Kidney (tissue), 14 donors: ENCODE results near the gene PLEKHG4. TPM values are rescaled to one million over a fixed set of nuclear protein-coding genes. Genes with fewer than 3 reads are reported as not detected.

Experiments
- DNase-seq, 5 donors: peaks; one replicate each; pipeline ENCODE4 v3.0.0-alpha.2; 2013 to 2020
- FAIRE-seq: peaks from 2 replicates; lab custom pipeline; 2012; peaks lifted over from hg19 to GRCh38; lab: Jason Lieb, UNC
- H3K27ac ChIP-seq, 2 donors: one replicate each; pipeline ENCODE4 v1.7.0; 2013; ENCODE audit warnings: low read depth in 2 of 2, low read length in 2 of 2, inconsistent platforms in 1 of 2
- H3K27me3 ChIP-seq: one replicate; pipeline ENCODE4 v1.7.1; 2013; ENCODE audit warnings: low read length, inconsistent platforms; ENCODE audit not compliant: control insufficient read depth, insufficient read depth
- H3K36me3 ChIP-seq, 3 donors: one replicate each; pipeline versions ENCODE4 v1.7.0 to v1.7.1; 2013; ENCODE audit warnings: low read length in 3 of 3, control low read depth in 1 of 3, inconsistent platforms in 1 of 3; ENCODE audit not compliant: insufficient read depth in 3 of 3, control insufficient read depth in 2 of 3
- H3K4me1 ChIP-seq, 3 donors: one replicate each; pipeline versions ENCODE4 v1.7.0 to v1.7.1; 2013; ENCODE audit warnings: low read length in 3 of 3, inconsistent platforms in 1 of 3, low read depth in 1 of 3; ENCODE audit not compliant: control insufficient read depth in 2 of 3, insufficient read depth in 2 of 3
- H3K4me3 ChIP-seq, 3 donors: one replicate each; pipeline versions ENCODE4 v1.7.0 to v1.8.1; 2013; ENCODE audit warnings: low read length in 3 of 3, control low read depth in 1 of 3, inconsistent platforms in 1 of 3
- H3K9ac ChIP-seq, 3 donors: one replicate each; pipeline versions ENCODE4 v1.7.0 to v1.7.1; 2013; ENCODE audit warnings: low read length in 3 of 3, control low read depth in 1 of 3, inconsistent platforms in 1 of 3
- H3K9me3 ChIP-seq, 3 donors: one replicate each; pipeline versions ENCODE4 v1.7.0 to v1.7.1; 2013; ENCODE audit warnings: low read length in 3 of 3, control low read depth in 1 of 3, inconsistent platforms in 1 of 3; ENCODE audit not compliant: control insufficient read depth in 2 of 3, insufficient read depth in 1 of 3
- intact Hi-C: fragments of 100-400 bp; cut with DNase I; formaldehyde crosslinking; loops from one replicate; pipeline ENCODE4 v1.11.1; 2022
- polyA plus RNA-seq: library from polyadenylated mRNA; stranded (reverse); fragments of 350-450 nt; fragmentation: Illumina TruSeq; extraction: RNeasy Lipid Tissue Mini Kit (QIAGEN cat#74804); gene quantifications from one replicate; pipeline ENCODE4 v1.2.3, GENCODE V29; 2014; ENCODE audit warnings: low read depth, low replicate concordance; ENCODE audit not compliant: insufficient read depth
- total RNA-seq: library from RNA; stranded (reverse); fragmentation: NEBNext Ultra II Directional; extraction: Animal tissue kit (Norgen Biotek cat#: 25700); gene quantifications from one replicate; pipeline ENCODE4 v1.2.1, GENCODE V29; 2021
- TF ChIP-seq, protein P1 (sequence below): IDR thresholded peaks from 3 replicates; pipeline ENCODE4 v1.5.1; 2012; ENCODE audit warnings: mild to moderate bottlenecking, moderate library complexity, borderline replicate concordance; ENCODE audit not compliant: insufficient read depth; ENCODE audit errors: extremely low read depth
- donor health status: control.
- donor health status: control.
- donor health status: control.
- donor health status: control.
- donor health status: control.
- donor health status: DM: yes; HTN: yes; CAD: no.
- donor health status: Normal renal cell carcinoma (clear cell type).

PLEKHG4 gene
- total and polyA plus RNA-seq, 2 donors from 2014 or later, result 2.6 to 10.1 TPM

- Histone ChIP-seq H3K27ac (no peak overlapping the region), H3K27me3 (no peaks in the 10 kb centered on the region), H3K4me1 (no peaks in the 10 kb centered on the region), H3K9ac (no peak overlapping the region), H3K36me3 (no peaks in the 10 kb centered on the region), H3K9me3 (no peaks in the 10 kb centered on the region), H3K4me3 (no peak overlapping the region)
- TF ChIP-seq, protein P1, sequence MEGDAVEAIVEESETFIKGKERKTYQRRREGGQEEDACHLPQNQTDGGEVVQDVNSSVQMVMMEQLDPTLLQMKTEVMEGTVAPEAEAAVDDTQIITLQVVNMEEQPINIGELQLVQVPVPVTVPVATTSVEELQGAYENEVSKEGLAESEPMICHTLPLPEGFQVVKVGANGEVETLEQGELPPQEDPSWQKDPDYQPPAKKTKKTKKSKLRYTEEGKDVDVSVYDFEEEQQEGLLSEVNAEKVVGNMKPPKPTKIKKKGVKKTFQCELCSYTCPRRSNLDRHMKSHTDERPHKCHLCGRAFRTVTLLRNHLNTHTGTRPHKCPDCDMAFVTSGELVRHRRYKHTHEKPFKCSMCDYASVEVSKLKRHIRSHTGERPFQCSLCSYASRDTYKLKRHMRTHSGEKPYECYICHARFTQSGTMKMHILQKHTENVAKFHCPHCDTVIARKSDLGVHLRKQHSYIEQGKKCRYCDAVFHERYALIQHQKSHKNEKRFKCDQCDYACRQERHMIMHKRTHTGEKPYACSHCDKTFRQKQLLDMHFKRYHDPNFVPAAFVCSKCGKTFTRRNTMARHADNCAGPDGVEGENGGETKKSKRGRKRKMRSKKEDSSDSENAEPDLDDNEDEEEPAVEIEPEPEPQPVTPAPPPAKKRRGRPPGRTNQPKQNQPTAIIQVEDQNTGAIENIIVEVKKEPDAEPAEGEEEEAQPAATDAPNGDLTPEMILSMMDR, result no peak
- DNase-seq, result peak in 2 of 5 donors; percentile 30 to 66
- no peak for FAIRE-seq
- intact Hi-C loops, result loop anchor here (10.0 kb wide), 1 partner anchor 219 kb away; no protein-coding TSS in a partner anchor
Measured at GRCh38 chr16:67255553-67256221, 23.6 kb upstream of the PLEKHG4 start.

DNA sequence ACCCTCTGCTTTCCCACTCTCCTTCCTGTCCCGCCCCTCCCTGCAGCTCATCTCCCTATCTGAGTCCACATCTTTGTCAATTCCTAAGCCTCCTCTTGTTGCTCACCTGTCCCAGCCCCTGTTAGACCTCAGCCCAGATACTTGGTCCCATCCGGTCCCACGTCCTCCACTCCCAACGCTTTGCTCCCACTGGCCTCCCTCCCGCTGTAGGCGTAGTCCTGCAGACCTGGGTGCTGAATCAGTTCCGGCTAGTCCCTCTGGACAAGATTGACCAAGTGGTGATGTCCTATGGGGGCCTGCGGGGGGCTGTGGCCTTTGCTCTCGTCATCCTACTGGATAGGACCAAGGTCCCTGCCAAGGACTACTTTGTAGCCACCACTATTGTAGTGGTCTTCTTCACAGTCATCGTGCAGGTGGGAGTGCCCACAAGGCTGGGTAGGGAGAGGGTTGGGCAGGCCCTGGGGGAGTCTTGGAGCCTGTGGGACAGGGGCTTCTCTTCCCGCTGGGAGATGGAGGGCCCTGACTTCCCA is 22.6 kb upstream of the PLEKHG4 start:
- TF ChIP-seq, protein P1, result no peak
- H3K9ac ChIP-seq, result no peak overlapping the region
- H3K4me1 ChIP-seq, result no peaks in the 10 kb centered on the region
- intact Hi-C loops, result loop anchor here (10.0 kb wide), 1 partner anchor 218 kb away; no protein-coding TSS in a partner anchor
- no peaks in the 10 kb centered on the region for H3K27me3 ChIP-seq
- no peak overlapping the region for H3K27ac ChIP-seq
- no peaks in the 10 kb centered on the region for H3K9me3 ChIP-seq
- H3K36me3 ChIP-seq, result no peaks in the 10 kb centered on the region
- DNase-seq, result peak in 2 of 5 donors; percentile 27 to 39
- no peak overlapping the region for H3K4me3 ChIP-seq
- no peak for FAIRE-seq

DNA sequence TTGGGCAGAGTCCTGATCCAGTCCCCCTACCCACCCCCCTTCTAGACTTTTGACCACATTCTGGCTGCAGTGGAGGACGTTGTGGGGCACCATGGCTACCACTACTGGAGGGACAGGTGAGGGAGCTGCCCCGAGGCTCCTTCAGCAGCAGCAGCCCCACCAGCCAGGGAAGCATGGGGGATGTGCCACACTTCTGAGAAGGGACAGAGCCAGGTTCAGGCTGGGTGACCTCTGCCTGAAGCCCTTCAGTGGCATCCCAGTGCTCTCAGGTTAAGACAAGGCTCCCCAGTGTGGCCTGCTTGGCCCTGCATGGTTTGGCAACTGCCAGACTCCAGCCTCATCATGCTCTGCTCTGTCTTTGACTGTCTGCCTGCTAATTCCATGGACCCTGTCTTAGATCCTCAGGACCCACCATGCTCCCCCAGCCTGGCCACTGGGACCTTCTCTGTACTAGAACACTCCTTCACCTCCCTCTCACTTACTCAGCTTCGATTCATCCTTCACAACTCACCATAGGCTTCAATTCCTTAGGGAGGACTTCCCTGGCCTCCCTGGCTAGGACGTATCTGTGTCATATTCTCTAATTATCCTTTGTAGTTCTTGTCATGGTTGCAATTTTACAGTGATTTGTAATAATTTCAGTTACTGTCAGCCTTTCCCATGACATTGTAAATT is 21.7 kb upstream of the PLEKHG4 start:
- no peak overlapping the region for H3K9ac ChIP-seq
- H3K36me3 ChIP-seq, result no peaks in the 10 kb centered on the region
- intact Hi-C loops, result loop anchor here (10.0 kb wide), 1 partner anchor 217 kb away; no protein-coding TSS in a partner anchor
- no peaks in the 10 kb centered on the region for H3K4me1 ChIP-seq
- DNase-seq (peak in 1 of 5 donors; percentile 32), FAIRE-seq (no peak)
- no peak overlapping the region for H3K4me3 ChIP-seq
- H3K27me3 ChIP-seq, result no peaks in the 10 kb centered on the region
- H3K27ac ChIP-seq, result no peak overlapping the region
- TF ChIP-seq, protein P1, result no peak
- H3K9me3 ChIP-seq, result no peaks in the 10 kb centered on the region
